Measurements from ENCODE around the gene TIGAR.

Gene TIGAR

GRCh38 chr12:4320853-4321701 lies at the start of gene TIGAR:
Gene TIGAR (plus strand): TSS chr12:4321213. CDS start chr12:4321272, 59 bp downstream.
- peak; percentile 93 for DNase-seq (ENCODE audit: low spot score)

DNA sequence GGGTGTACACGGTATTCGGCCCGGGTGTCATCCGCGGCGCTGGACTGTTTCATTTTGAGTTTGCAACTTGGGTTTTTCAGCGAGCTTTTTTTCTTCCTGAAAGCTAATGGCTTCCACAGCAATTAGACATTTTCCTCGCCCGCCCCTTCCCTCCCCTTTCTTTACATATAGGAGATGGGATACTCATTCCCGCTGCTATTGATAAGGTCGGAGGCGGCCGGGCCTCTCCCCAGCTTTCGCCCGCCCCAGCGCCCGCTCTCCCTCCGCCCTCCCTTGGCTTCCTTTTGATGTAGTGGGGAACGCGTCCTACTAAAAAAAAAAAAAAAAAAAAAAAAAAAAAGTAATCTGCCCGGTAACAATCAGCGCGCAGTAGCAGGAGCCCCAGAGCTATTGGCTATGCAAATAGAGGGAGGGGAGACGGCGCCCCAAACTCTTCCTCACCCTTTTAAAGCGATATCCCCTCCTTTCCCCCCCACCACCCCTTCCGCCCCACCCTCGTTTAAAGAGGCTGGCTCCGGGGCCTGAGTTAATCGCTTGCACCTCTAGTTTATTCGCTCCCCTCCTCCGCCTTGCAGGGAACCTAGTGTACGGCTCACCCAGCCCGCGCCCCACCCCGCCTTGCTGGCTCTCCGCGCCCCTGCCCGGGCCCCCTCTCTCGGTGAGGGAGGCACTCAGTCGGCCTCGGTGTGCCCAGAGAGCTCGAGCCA lies 49.1 kb upstream of the TIGAR start:
- peak; percentile 97 for DNase-seq (ENCODE audit: low spot score)

GRCh38 chr12:4272424-4273272 lies 48.4 kb upstream of the TIGAR start:
- peak; percentile 73 for DNase-seq (ENCODE audit: low spot score)

GRCh38 chr12:4273273-4273651 lies 47.8 kb upstream of the TIGAR start:
- no peak for DNase-seq (ENCODE audit: low spot score)

- DNase-seq (ENCODE audit: low spot score), result peak; percentile 94
These were observed 47.2 kb upstream of the TIGAR start, which contains the start of gene CCND2 for GRCh38 chr12:4273652-4274395. Gene CCND2 (plus strand): TSS chr12:4273762. CDS start chr12:4274041, 279 bp downstream.

- peak; percentile 47 for DNase-seq (ENCODE audit: low spot score)
These were observed 46.5 kb upstream of the TIGAR start for GRCh38 chr12:4274396-4275015.

- peak; percentile 90 for DNase-seq (ENCODE audit: low spot score)
These were observed 45.8 kb upstream of the TIGAR start for GRCh38 chr12:4275016-4275869.

DNA sequence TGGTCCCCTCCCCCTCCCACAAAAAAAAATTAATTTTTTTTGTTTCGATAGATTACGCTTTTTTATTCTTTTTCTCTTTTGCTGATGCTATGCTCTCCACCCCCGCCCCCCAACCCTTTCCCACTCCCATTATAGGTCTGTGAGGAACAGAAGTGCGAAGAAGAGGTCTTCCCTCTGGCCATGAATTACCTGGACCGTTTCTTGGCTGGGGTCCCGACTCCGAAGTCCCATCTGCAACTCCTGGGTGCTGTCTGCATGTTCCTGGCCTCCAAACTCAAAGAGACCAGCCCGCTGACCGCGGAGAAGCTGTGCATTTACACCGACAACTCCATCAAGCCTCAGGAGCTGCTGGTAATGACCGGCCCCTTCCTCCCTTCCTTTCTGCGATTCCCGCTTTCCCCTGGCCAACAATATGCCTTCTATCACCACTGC lies 45.1 kb upstream of the TIGAR start:
- peak; percentile 30 for DNase-seq (ENCODE audit: low spot score)

GRCh38 chr12:4276524-4277204 lies 44.3 kb upstream of the TIGAR start:
- peak; percentile 89 for DNase-seq (ENCODE audit: low spot score)

- no peak for DNase-seq (ENCODE audit: low spot score)
These were observed 43.8 kb upstream of the TIGAR start for GRCh38 chr12:4277205-4277543.

DNA sequence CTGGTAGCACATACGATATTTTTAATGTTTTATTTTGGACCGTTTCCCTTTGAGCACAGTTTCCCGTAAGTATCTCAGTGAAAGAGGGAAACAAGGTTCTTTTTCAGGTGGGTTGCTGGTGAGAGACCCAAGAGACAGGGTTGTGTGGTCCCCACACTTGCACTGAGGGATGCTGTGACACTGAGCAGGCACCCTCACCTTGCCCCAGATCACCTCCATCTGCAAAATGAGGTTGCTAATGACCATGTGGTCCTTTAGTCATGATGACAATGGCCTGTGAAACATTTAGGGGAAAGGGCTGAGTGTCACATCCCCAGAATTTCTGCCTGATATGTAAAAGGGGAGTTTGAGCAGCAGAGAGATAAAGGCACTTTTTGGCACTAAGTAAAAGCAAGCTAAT lies 43.2 kb upstream of the TIGAR start:
- DNase-seq (ENCODE audit: low spot score), result no peak

GRCh38 chr12:4278329-4279197 lies 42.5 kb upstream of the TIGAR start:
- DNase-seq (ENCODE audit: low spot score), result no peak

GRCh38 chr12:4279198-4279690 lies 41.8 kb upstream of the TIGAR start:
- DNase-seq (ENCODE audit: low spot score), result no peak

DNA sequence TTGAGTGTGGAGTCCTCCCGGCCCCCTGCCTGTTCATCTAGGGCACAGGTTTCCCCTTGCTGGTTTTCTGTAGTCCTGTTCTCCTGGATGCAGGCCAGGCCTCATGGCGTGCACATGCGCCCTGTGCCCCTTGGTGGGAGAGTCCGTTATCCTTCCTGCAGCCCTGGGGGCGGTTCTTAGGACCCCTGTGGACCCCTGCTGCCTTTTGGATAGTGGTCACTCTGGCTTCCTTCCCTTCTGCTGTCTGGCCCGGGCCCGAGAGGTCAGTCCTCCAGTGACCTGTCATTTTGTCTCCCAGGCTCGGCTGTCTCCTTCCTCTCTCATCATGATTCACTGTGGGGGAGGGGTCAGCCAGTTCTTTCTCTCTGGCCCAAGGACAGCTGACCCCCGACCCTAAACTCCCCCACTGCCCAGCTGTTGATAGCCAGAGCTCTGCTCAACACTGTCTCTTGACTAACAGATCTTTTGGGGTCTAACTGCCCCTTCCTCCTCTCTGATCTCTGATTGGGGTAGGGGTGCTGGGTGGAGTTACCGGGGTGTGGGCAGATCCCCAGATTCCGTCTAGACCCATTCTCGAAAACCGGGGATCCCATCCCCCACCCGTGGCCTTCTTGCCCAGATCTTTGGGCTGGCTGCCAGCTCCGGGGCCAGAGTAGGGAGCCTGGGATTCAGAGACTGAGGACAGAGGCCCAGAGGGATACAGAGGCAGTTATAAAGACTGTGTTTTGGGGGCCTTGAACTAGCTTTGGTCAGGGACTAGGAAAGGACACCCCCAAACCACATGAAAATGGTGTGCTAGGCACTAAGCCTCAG lies 40.5 kb upstream of the TIGAR start:
- DNase-seq (ENCODE audit: low spot score), result no peak

GRCh38 chr12:4281173-4281654 lies 39.8 kb upstream of the TIGAR start:
- no peak for DNase-seq (ENCODE audit: low spot score)

DNA sequence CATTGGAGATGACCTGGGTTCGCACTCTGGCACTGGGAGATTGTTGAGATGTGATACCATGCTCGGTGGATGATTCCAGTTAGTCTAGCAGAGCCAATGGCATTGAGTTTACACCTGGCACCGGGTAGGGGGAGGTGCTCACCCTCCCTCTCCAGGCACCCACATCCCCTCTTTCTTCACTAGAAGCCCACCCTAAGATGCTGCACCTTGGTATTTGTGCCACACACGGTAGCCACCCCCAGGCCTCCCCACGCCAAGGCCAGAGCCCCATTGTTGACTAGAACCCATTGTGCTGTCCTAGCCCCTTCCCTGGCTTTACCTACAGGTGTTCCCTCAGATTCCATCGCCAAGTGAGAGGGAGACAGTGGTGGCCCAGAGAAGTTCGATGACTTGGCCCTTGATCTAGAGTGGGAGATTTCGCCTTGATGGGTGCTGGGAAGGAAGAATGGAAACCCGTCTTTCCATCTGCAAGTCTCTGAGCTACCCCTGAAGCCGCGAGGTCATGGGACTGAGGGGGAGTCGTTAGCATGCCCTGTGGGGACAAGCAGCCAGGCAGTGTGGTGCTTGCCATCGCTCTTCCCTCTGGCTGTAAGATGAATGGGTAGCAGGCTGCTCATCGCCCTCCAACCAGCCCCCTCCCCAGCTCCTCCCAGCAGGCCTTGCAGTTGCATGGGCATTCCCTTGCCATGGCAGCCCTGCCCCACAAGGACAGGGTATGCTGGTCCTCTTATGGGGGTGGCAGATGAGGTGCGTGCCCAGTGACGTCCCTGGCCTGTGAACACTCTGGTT lies 38.7 kb upstream of the TIGAR start:
- DNase-seq (ENCODE audit: low spot score), result no peak
